Measurements from ENCODE around the gene LMNTD2. TPM values are rescaled to one million over a fixed set of nuclear protein-coding genes. Genes with fewer than 3 reads are reported as not detected.

LMNTD2 gene
- total and polyA plus RNA-seq, 2 of the 13 experiments (the other 11 are each of a cell fraction or from before 2014, with no cell fraction given), result 1.1 to 3.1 TPM

DNA sequence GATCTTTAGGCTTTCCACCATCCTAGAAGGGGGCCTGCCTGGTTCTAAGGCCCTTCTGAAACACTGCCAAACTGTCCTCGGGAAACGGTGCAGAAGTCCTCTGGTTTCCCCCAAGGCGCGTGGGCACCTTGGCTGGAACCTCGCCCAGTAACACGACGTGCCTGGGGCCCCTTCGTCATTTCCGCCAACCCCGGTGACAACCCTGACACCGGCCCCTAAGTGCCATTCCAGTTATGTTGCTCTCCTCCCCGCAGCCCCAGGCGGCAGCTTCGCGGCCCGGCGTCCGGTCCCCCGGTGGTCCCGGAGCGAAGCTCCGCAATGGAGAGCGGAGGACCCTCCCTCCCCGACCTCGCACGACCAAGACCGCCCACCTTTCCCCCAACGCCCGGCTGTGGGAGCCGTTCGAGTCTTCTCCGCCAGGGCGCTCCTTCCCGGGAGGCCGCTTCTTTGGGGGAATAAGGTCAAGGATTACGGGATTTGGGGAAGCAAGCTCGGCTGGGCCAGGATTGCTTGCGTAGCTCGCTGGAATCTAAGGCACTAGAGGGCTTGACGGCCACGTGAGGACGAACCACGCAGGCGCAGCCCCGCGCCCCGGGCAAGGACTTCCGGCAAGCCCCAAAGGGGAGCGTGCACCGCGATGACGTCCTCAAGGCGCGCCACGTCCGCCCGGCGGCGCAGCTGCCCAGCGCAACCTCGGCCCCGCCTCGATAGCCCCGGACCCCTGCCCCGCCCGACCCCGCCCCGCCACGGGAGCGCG lies 54.1 kb downstream of the LMNTD2 start (continued):
- TF ChIP-seq, protein P1, sequence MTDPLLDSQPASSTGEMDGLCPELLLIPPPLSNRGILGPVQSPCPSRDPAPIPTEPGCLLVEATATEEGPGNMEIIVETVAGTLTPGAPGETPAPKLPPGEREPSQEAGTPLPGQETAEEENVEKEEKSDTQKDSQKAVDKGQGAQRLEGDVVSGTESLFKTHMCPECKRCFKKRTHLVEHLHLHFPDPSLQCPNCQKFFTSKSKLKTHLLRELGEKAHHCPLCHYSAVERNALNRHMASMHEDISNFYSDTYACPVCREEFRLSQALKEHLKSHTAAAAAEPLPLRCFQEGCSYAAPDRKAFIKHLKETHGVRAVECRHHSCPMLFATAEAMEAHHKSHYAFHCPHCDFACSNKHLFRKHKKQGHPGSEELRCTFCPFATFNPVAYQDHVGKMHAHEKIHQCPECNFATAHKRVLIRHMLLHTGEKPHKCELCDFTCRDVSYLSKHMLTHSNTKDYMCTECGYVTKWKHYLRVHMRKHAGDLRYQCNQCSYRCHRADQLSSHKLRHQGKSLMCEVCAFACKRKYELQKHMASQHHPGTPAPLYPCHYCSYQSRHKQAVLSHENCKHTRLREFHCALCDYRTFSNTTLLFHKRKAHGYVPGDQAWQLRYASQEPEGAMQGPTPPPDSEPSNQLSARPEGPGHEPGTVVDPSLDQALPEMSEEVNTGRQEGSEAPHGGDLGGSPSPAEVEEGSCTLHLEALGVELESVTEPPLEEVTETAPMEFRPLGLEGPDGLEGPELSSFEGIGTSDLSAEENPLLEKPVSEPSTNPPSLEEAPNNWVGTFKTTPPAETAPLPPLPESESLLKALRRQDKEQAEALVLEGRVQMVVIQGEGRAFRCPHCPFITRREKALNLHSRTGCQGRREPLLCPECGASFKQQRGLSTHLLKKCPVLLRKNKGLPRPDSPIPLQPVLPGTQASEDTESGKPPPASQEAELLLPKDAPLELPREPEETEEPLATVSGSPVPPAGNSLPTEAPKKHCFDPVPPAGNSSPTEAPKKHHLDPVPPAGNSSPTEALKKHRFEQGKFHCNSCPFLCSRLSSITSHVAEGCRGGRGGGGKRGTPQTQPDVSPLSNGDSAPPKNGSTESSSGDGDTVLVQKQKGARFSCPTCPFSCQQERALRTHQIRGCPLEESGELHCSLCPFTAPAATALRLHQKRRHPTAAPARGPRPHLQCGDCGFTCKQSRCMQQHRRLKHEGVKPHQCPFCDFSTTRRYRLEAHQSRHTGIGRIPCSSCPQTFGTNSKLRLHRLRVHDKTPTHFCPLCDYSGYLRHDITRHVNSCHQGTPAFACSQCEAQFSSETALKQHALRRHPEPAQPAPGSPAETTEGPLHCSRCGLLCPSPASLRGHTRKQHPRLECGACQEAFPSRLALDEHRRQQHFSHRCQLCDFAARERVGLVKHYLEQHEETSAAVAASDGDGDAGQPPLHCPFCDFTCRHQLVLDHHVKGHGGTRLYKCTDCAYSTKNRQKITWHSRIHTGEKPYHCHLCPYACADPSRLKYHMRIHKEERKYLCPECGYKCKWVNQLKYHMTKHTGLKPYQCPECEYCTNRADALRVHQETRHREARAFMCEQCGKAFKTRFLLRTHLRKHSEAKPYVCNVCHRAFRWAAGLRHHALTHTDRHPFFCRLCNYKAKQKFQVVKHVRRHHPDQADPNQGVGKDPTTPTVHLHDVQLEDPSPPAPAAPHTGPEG (CRISPR knock-in tag; IDR thresholded peaks at IDR 0.05), result peak; percentile 79
- TF ChIP-seq ZNF383 (CRISPR knock-in tag; IDR thresholded peaks at IDR 0.05; ENCODE audit: borderline replicate concordance), result no peak
- no peak for TF ChIP-seq ZNF562 (CRISPR knock-in tag; IDR thresholded peaks at IDR 0.05; ENCODE audit: borderline replicate concordance)
- TF ChIP-seq NFRKB (IDR thresholded peaks at IDR 0.05), result no peak
- peak; percentile 97 for TF ChIP-seq SRSF1 (optimal IDR thresholded peaks at IDR 0.05; ENCODE audit: low read depth, low read length)
- TF ChIP-seq, protein P2, sequence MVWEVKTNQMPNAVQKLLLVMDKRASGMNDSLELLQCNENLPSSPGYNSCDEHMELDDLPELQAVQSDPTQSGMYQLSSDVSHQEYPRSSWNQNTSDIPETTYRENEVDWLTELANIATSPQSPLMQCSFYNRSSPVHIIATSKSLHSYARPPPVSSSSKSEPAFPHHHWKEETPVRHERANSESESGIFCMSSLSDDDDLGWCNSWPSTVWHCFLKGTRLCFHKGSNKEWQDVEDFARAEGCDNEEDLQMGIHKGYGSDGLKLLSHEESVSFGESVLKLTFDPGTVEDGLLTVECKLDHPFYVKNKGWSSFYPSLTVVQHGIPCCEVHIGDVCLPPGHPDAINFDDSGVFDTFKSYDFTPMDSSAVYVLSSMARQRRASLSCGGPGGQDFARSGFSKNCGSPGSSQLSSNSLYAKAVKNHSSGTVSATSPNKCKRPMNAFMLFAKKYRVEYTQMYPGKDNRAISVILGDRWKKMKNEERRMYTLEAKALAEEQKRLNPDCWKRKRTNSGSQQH (CRISPR knock-in tag; IDR thresholded peaks at IDR 0.05; ENCODE audit: low read depth), result no peak
- TF ChIP-seq KLF9 (CRISPR knock-in tag; IDR thresholded peaks at IDR 0.05; ENCODE audit: low read depth), result no peak
- TF ChIP-seq PBX2 (CRISPR knock-in tag; IDR thresholded peaks at IDR 0.05), result no peak
- no peak for TF ChIP-seq SKI (IDR thresholded peaks at IDR 0.05; ENCODE audit: partially characterized antibody)
- TF ChIP-seq ZNF678 (CRISPR knock-in tag; IDR thresholded peaks at IDR 0.05), result 0 out of 2 replicates have a peak, but pooled peaks have one; percentile 11
- TF ChIP-seq, protein P3, sequence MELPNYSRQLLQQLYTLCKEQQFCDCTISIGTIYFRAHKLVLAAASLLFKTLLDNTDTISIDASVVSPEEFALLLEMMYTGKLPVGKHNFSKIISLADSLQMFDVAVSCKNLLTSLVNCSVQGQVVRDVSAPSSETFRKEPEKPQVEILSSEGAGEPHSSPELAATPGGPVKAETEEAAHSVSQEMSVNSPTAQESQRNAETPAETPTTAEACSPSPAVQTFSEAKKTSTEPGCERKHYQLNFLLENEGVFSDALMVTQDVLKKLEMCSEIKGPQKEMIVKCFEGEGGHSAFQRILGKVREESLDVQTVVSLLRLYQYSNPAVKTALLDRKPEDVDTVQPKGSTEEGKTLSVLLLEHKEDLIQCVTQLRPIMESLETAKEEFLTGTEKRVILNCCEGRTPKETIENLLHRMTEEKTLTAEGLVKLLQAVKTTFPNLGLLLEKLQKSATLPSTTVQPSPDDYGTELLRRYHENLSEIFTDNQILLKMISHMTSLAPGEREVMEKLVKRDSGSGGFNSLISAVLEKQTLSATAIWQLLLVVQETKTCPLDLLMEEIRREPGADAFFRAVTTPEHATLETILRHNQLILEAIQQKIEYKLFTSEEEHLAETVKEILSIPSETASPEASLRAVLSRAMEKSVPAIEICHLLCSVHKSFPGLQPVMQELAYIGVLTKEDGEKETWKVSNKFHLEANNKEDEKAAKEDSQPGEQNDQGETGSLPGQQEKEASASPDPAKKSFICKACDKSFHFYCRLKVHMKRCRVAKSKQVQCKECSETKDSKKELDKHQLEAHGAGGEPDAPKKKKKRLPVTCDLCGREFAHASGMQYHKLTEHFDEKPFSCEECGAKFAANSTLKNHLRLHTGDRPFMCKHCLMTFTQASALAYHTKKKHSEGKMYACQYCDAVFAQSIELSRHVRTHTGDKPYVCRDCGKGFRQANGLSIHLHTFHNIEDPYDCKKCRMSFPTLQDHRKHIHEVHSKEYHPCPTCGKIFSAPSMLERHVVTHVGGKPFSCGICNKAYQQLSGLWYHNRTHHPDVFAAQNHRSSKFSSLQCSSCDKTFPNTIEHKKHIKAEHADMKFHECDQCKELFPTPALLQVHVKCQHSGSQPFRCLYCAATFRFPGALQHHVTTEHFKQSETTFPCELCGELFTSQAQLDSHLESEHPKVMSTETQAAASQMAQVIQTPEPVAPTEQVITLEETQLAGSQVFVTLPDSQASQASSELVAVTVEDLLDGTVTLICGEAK (IDR thresholded peaks at IDR 0.05), result no peak
- TF ChIP-seq, protein P3 (CRISPR knock-in tag; IDR thresholded peaks at IDR 0.05), result 0 out of 2 replicates have a peak, but pooled peaks have one; percentile 36

Data from HepG2 (cell line).